AG09319 (cell line): ENCODE data around the gene FHDC1.

ENCODE experiments used
- DNase-seq: peaks from one replicate; pipeline ENCODE4 v3.0.0-alpha.2; 2010; ENCODE audit warnings: low read depth; ENCODE audit errors: extremely low read depth
- CTCF ChIP-seq: IDR thresholded peaks from 2 replicates; pipeline ENCODE4 v1.5.1; 2011; ENCODE audit warnings: low read depth, mild to moderate bottlenecking, inconsistent platforms, low read length, moderate library complexity

FHDC1 gene

GRCh38 chr4:153025406-153025805 is 89.3 kb downstream of the FHDC1 start:
- DNase-seq, result no peak
- no peak for TF ChIP-seq CTCF

GRCh38 chr4:153026591-153027346 is 90.6 kb downstream of the FHDC1 start:
- no peak for DNase-seq
- no peak for TF ChIP-seq CTCF

- no peak for TF ChIP-seq CTCF
- no peak for DNase-seq
Measured at GRCh38 chr4:153027866-153028265, 91.7 kb downstream of the FHDC1 start.

- DNase-seq, result no peak
- no peak for TF ChIP-seq CTCF
Measured at GRCh38 chr4:153028535-153028934, 92.4 kb downstream of the FHDC1 start.
